ENCODE measurements around the gene CERCAM. TPM values are rescaled to one million over a fixed set of nuclear protein-coding genes. Genes with fewer than 3 reads are reported as not detected.
A peak's percentile ranks its signal among the peaks of the same experiment; 100 is the strongest.

CERCAM gene
- polyA plus RNA-seq, 2 of the 4 experiments (the other 2 are of a cell fraction), result 16.5 to 28.5 TPM

DNA sequence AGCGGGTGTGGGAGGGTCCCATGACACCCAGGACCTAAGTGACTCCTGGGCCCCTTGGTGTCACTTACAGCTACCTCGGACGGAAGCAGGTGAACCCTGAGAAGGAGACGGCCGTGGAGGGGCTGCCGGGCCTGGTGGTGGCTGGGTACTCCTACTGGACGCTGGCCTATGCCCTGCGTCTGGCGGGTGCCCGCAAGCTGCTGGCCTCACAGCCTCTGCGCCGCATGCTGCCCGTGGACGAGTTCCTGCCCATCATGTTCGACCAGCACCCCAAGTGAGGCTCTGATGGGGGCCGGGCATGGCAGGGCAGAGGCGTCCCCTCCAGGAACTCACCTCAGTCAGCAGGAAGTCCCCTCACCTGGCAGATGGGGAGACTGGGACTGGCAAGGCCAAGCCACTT is 13.7 kb downstream of the CERCAM start (continued):
- TF ChIP-seq ZSCAN20 (CRISPR knock-in tag; IDR thresholded peaks at IDR 0.05), result no peak
- TF ChIP-seq, protein P1, sequence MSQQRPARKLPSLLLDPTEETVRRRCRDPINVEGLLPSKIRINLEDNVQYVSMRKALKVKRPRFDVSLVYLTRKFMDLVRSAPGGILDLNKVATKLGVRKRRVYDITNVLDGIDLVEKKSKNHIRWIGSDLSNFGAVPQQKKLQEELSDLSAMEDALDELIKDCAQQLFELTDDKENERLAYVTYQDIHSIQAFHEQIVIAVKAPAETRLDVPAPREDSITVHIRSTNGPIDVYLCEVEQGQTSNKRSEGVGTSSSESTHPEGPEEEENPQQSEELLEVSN (IDR thresholded peaks at IDR 0.05; ENCODE audit: borderline replicate concordance, low read depth), result no peak
- TF ChIP-seq SREBF2 (IDR thresholded peaks at IDR 0.05), result no peak
- TF ChIP-seq CHD4 (IDR thresholded peaks at IDR 0.05; ENCODE audit: borderline replicate concordance), result no peak

DNA sequence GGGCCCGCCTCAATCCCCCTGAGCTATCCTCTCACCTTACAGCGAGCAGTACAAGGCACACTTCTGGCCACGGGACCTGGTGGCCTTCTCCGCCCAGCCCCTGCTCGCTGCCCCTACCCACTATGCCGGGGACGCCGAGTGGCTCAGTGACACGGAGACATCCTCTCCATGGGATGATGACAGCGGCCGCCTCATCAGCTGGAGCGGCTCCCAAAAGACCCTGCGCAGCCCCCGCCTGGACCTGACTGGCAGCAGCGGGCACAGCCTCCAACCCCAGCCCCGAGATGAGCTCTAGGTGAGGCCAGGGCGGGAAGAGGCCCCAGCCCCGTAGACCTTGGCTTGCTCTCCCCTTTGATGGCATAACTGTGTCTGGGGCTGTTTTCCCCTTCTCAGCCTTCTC is 15.0 kb downstream of the CERCAM start:
- Histone ChIP-seq H3K4me1 (peaks cover 3% of the 10 kb centered on the region; the same call in 2 of the 3 replicates), H3K27ac (no peak overlapping the region), H3K9me3 (no peaks in the 10 kb centered on the region), H3K4me3 (no peak overlapping the region), H3K4me2 (no peak overlapping the region)
- no peak for TF ChIP-seq CBX2 (IDR thresholded peaks at IDR 0.05; ENCODE audit: borderline replicate concordance, low read depth)
- no peak for TF ChIP-seq SREBF2 (IDR thresholded peaks at IDR 0.05)
- TF ChIP-seq, protein P2, sequence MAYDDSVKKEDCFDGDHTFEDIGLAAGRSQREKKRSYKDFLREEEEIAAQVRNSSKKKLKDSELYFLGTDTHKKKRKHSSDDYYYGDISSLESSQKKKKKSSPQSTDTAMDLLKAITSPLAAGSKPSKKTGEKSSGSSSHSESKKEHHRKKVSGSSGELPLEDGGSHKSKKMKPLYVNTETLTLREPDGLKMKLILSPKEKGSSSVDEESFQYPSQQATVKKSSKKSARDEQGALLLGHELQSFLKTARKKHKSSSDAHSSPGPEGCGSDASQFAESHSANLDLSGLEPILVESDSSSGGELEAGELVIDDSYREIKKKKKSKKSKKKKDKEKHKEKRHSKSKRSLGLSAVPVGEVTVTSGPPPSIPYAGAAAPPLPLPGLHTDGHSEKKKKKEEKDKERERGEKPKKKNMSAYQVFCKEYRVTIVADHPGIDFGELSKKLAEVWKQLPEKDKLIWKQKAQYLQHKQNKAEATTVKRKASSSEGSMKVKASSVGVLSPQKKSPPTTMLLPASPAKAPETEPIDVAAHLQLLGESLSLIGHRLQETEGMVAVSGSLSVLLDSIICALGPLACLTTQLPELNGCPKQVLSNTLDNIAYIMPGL (CRISPR knock-in tag; IDR thresholded peaks at IDR 0.05; ENCODE audit: borderline replicate concordance), result no peak
- TF ChIP-seq, protein P1 (IDR thresholded peaks at IDR 0.05; ENCODE audit: borderline replicate concordance, low read depth), result no peak
- TF ChIP-seq, protein P3, sequence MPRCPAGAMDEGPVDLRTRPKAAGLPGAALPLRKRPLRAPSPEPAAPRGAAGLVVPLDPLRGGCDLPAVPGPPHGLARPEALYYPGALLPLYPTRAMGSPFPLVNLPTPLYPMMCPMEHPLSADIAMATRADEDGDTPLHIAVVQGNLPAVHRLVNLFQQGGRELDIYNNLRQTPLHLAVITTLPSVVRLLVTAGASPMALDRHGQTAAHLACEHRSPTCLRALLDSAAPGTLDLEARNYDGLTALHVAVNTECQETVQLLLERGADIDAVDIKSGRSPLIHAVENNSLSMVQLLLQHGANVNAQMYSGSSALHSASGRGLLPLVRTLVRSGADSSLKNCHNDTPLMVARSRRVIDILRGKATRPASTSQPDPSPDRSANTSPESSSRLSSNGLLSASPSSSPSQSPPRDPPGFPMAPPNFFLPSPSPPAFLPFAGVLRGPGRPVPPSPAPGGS (IDR thresholded peaks at IDR 0.05), result no peak
- TF ChIP-seq HOXB5 (CRISPR knock-in tag; IDR thresholded peaks at IDR 0.05), result no peak
- no peak for FAIRE-seq
- CTCF ChIA-PET, result interaction anchor here (0.7 to 12.4 kb wide), 7 partner anchors 12 to 140 kb away, joined by 3 to 171 read pairs (median 4); partner anchors contain the start of gene CERCAM
- POLR2A ChIA-PET, result no interaction called here
- no peak for ATAC-seq
- DNase-seq (ENCODE audit: low read depth in 1 of 2, low spot score in 1 of 2), result no peak
- WGBS (ENCODE audit: missing lambda C conversion rate), result 97% methylated on average over 17 of the region's 18 CpGs

DNA sequence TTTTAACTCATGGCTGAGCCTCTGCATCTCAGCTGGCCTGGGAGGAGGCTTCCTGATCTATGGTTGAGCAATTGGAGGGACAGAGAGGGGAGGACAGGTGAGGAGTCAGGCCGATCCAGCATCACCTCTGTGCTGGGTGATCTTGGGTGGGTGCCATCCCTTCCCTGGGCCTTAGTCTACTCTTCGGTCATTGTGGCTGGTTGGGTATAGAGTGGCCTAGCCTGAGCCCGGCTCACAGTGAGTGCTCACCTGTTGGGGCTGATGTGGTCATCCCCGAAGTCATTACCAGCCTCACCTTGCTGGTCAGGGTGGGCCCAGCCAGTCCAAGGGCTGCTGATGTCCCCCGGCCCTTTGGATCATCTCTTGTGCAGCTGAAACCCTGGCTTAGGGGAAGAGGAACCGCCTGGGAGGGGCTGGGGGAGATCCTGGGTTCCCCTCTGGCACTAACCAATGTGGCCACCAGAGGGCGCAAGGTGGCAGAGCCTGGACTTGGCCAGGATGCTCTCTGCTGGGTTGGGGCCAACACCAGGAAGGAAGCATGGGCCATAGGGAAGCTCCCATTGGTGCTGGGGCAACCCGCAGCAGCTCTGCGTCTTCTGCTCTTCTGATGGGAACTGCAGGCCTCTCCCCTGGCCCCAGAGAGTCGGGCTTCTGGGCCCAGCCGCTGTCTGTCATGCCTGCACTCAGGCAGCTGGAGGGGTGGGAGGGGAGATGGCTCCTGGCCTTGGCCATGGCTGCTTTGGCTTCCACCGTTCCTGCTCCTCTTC is 17.9 kb downstream of the CERCAM start:
- TF ChIP-seq, protein P4, sequence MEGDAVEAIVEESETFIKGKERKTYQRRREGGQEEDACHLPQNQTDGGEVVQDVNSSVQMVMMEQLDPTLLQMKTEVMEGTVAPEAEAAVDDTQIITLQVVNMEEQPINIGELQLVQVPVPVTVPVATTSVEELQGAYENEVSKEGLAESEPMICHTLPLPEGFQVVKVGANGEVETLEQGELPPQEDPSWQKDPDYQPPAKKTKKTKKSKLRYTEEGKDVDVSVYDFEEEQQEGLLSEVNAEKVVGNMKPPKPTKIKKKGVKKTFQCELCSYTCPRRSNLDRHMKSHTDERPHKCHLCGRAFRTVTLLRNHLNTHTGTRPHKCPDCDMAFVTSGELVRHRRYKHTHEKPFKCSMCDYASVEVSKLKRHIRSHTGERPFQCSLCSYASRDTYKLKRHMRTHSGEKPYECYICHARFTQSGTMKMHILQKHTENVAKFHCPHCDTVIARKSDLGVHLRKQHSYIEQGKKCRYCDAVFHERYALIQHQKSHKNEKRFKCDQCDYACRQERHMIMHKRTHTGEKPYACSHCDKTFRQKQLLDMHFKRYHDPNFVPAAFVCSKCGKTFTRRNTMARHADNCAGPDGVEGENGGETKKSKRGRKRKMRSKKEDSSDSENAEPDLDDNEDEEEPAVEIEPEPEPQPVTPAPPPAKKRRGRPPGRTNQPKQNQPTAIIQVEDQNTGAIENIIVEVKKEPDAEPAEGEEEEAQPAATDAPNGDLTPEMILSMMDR (IDR thresholded peaks at IDR 0.05), result peak; percentile 81
- TF ChIP-seq, protein P5, sequence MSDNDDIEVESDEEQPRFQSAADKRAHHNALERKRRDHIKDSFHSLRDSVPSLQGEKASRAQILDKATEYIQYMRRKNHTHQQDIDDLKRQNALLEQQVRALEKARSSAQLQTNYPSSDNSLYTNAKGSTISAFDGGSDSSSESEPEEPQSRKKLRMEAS (IDR thresholded peaks at IDR 0.05), result peak; percentile 27; the same call in 1 of the 2 replicates
- TF ChIP-seq SMC3 (IDR thresholded peaks at IDR 0.05) (peak; percentile 73), RAD21 (conservative IDR thresholded peaks at IDR 0.05 in 1 of 2, IDR thresholded peaks at IDR 0.05 in 1 of 2) (peak; percentile 66 to 73), RARB (CRISPR knock-in tag; IDR thresholded peaks at IDR 0.05) (no peak)

More for the DNA sequence above, 17.9 kb downstream of the CERCAM start:
- Histone ChIP-seq H3K9me3 (no peaks in the 10 kb centered on the region), H3K4me3 (no peak overlapping the region), H3K4me1 (peaks cover 3% of the 10 kb centered on the region; the same call in 2 of the 3 replicates), H3K27ac (peak overlapping the region in 1 of 2 experiments; percentile 72; a peak in 3 of 6 replicates), H3K4me2 (no peak overlapping the region)
- CTCF ChIA-PET, result interaction anchor here (0.6 to 12.4 kb wide), 65 partner anchors 10 to 514 kb away, joined by 3 to 171 read pairs (median 4); partner anchors contain the start of genes CERCAM, GLE1 and ODF2
- ATAC-seq (peak; percentile 91 to 97), FAIRE-seq (no peak), DNase-seq (ENCODE audit: low read depth in 1 of 2, low spot score in 1 of 2) (peak; percentile 76 to 80)
- POLR2A ChIA-PET, result no interaction called here
- WGBS (ENCODE audit: missing lambda C conversion rate), result 26% methylated on average over 3 of the region's 12 CpGs
